Activated naive CD4-positive, alpha-beta T cell treated with anti-CD3 and anti-CD28 coated beads for 36 hours (primary cell): ENCODE measurements around the gene SUPT3H. TPM values are rescaled to one million over a fixed set of nuclear protein-coding genes. Genes with fewer than 3 reads are reported as not detected.

ENCODE experiments used
- CTCF ChIA-PET: fragments of 350-600 bp; sonication (Branson Sonifier 250); formaldehyde crosslinking; loops from one replicate; lab custom pipeline; 2021; ENCODE audit warnings: antibody characterized with exemption; lab: Charles Lee
- DNase-seq: peaks from one replicate; pipeline ENCODE4 v3.0.0-alpha.2; 2020
- H3K27ac Mint-ChIP-seq: one replicate; pipeline ENCODE4 v1.8.0; 2021; ENCODE audit warnings: mild to moderate bottlenecking, mixed read lengths
- H3K27me3 Mint-ChIP-seq: one replicate; pipeline ENCODE4 v1.8.0; 2021; ENCODE audit warnings: low read depth, mixed read lengths
- H3K36me3 Mint-ChIP-seq: one replicate; pipeline ENCODE4 v1.8.0; 2021; ENCODE audit warnings: low read depth, mixed read lengths
- H3K4me1 Mint-ChIP-seq: one replicate; pipeline ENCODE4 v1.8.0; 2021; ENCODE audit warnings: low read depth, mixed read lengths
- H3K4me3 Mint-ChIP-seq: one replicate; pipeline ENCODE4 v1.8.0; 2021; ENCODE audit warnings: mild to moderate bottlenecking, moderate library complexity, mixed read lengths
- H3K9me3 Mint-ChIP-seq: one replicate; pipeline ENCODE4 v1.8.0; 2021; ENCODE audit warnings: mixed read lengths
- intact Hi-C: fragments of 100-400 bp; cut with micrococcal nuclease; formaldehyde crosslinking; loops from one replicate; pipeline ENCODE4 v1.15.1; 2023
- total RNA-seq, 2 experiments: library from RNA; stranded (reverse); gene quantifications; one replicate each; pipeline ENCODE4 v1.2.3, GENCODE V29; 2021

The SUPT3H gene
- total RNA-seq, 2 experiments from 2014 or later, result 15.7 to 17.9 TPM

DNA sequence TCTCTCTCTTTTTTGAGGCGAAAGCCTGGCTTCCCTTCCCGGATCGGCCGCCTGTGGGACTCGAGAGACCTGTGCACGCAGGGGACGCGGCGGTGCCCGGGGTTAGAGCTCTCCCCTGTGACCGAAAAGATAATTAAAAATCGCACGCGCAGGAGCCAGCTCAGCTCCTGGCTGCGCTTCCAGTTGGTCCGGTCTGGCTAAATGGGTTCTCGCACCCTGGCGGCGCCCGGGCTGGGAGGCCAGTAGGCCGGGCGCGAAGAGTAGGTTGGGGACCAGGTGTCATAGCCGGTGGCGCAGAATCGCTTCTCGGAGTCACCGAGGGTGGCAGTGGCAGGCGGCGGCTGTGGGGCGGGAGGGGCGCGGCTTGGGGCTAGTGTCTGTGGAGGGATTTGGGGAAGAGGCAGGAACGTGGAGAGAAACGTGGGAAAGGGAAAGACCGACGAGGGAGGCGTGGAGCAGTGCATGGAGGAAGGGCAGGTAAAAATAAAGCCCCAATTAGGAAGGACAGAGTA lies 41.9 kb upstream of the SUPT3H start:
- Mint-ChIP-seq H3K27ac (no peak overlapping the region), H3K9me3 (no peaks in the 10 kb centered on the region), H3K36me3 (no peaks in the 10 kb centered on the region), H3K4me3 (peak overlapping the region; percentile 73), H3K27me3 (peaks cover 9% of the 10 kb centered on the region), H3K4me1 (peaks cover 39% of the 10 kb centered on the region)
- DNase-seq, result peak; percentile 81
- CTCF ChIA-PET, result interaction anchor here (0.6 to 3.5 kb wide), 11 partner anchors 12 to 824 kb away, joined by 3 to 19 read pairs (median 3); no protein-coding TSS in a partner anchor
- intact Hi-C loops, result loop anchor here (1.0 to 10.0 kb wide), 15 partner anchors 42 to 944 kb away; partner anchors contain the start of gene SUPT3H

DNA sequence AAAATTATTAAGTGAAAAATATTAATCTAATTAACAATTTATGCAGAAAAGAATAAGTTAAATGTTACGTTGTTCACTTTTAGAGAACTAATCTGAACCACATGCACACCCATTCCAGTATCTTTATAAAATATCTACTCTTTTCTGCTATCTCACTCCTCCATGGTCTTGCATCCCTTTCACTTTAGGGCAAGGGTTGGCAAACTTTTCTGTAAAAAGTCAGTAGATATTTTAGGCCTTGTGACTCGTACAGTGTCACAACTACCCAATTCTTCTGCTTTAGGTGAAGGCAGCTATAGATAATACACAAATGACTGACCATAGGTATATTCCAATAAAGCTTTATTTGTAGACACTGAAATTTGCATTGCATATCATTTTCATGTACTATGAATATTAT lies 39.7 kb upstream of the SUPT3H start:
- no peak overlapping the region for H3K27ac Mint-ChIP-seq
- DNase-seq, result no peak
- H3K27me3 Mint-ChIP-seq, result peaks cover 4% of the 10 kb centered on the region
- H3K36me3 Mint-ChIP-seq, result no peaks in the 10 kb centered on the region
- peaks cover 31% of the 10 kb centered on the region for H3K4me1 Mint-ChIP-seq
- intact Hi-C loops, result loop anchor here (5.0 to 10.0 kb wide), 2 partner anchors 373 to 560 kb away; no protein-coding TSS in a partner anchor
- no peaks in the 10 kb centered on the region for H3K9me3 Mint-ChIP-seq
- CTCF ChIA-PET, result interaction anchor here (1.1 to 2.0 kb wide), 3 partner anchors 38 to 762 kb away, joined by 3 to 5 read pairs (median 5); partner anchors contain the start of gene SUPT3H
- H3K4me3 Mint-ChIP-seq, result no peak overlapping the region

DNA sequence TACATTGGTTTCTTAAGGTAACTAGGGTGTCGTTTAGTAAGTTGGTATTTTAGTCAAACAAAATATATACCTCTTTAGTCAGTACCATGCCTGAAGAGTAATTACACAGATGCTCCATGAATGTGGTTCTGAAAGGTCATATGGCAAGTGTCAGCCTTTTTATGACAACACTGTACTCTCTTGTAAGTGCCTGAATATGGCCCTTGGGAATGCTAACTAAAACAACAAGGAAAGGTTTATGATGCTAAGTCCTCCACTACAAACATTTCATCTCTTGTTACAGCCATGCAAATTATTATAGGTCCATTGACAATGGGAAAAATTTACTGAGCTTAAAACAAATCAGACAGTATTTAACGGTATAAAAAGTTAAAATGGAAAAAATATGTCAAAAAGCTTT lies 39.0 kb upstream of the SUPT3H start:
- intact Hi-C loops, result loop anchor here (5.0 to 10.0 kb wide), 2 partner anchors 372 to 559 kb away; no protein-coding TSS in a partner anchor
- H3K27me3 Mint-ChIP-seq, result peaks cover 4% of the 10 kb centered on the region
- H3K36me3 Mint-ChIP-seq, result no peaks in the 10 kb centered on the region
- no peak for DNase-seq
- CTCF ChIA-PET, result interaction anchor here (0.6 to 2.0 kb wide), 5 partner anchors 39 to 761 kb away, joined by 3 to 5 read pairs (median 5); partner anchors contain the start of gene SUPT3H
- no peaks in the 10 kb centered on the region for H3K9me3 Mint-ChIP-seq
- H3K4me1 Mint-ChIP-seq, result peaks cover 31% of the 10 kb centered on the region
- no peak overlapping the region for H3K4me3 Mint-ChIP-seq
- no peak overlapping the region for H3K27ac Mint-ChIP-seq

DNA sequence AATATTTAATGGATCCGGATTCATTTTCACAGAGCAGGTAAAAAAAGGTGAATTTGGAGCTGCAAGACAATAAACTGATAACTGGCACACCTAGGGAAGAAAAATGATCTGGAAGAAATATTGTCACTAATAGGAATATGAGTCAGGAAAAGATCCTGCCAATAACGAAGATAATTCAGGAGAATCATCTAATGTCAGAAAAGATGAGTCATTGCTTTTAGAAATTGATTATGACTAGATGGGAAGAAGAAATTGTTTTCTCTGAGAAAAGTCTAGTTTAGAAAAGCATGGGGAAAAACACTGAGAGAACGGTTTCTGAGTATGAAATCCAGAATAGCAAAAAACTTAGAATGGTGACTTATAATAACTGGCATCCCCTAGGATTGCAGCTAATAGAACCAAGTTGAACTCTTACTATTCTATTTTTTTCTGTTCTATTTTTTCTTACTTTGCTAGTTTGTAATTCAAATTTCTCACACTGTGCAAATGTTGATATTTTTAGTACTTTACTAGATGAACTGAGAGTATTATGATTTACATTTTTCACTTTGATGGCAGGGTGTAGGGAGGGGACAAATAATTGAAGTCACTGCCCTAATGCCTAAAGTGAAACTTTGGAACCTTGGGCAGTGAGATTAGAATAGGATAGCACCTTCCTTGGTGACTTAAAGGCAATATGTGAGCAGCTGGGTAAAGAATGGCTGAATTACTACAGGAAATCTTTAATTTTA lies 38.2 kb upstream of the SUPT3H start:
- no peaks in the 10 kb centered on the region for H3K36me3 Mint-ChIP-seq
- no peak overlapping the region for H3K27ac Mint-ChIP-seq
- peaks cover 4% of the 10 kb centered on the region for H3K27me3 Mint-ChIP-seq
- peaks cover 28% of the 10 kb centered on the region for H3K4me1 Mint-ChIP-seq
- no peak for DNase-seq
- CTCF ChIA-PET, result interaction anchor here (0.8 kb wide), 1 partner anchor 318 kb away, joined by 5 read pairs; no protein-coding TSS in a partner anchor
- H3K9me3 Mint-ChIP-seq, result no peaks in the 10 kb centered on the region
- intact Hi-C loops, result loop anchor here (5.0 to 10.0 kb wide), 2 partner anchors 371 to 559 kb away; no protein-coding TSS in a partner anchor
- no peak overlapping the region for H3K4me3 Mint-ChIP-seq

DNA sequence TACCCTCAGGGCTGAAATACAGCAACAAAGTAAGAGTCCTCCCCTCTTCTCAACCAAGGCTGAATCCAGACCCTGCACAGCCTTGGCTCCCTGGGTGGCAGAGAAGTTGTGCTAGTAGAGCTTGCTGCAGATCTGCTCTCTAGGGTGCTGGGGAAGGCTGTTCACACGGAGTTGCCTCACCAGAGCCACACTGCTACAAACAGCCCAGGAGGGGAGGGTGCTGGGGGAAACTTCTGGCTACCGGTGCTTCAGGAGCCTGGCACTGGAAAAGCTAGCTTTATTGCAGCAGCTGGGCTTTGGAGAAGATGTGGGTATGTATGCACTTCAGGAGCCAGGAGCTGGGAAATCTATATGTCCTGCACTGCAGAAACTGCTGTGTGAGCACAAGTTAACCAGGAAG lies 37.6 kb upstream of the SUPT3H start:
- Mint-ChIP-seq H3K4me1 (peaks cover 22% of the 10 kb centered on the region), H3K4me3 (no peak overlapping the region), H3K27ac (no peak overlapping the region), H3K27me3 (peaks cover 4% of the 10 kb centered on the region), H3K9me3 (no peaks in the 10 kb centered on the region), H3K36me3 (no peaks in the 10 kb centered on the region)
- CTCF ChIA-PET, result no interaction called here
- intact Hi-C loops, result loop anchor here (5.0 to 10.0 kb wide), 2 partner anchors 371 to 558 kb away; no protein-coding TSS in a partner anchor
- DNase-seq, result peak; percentile 8

DNA sequence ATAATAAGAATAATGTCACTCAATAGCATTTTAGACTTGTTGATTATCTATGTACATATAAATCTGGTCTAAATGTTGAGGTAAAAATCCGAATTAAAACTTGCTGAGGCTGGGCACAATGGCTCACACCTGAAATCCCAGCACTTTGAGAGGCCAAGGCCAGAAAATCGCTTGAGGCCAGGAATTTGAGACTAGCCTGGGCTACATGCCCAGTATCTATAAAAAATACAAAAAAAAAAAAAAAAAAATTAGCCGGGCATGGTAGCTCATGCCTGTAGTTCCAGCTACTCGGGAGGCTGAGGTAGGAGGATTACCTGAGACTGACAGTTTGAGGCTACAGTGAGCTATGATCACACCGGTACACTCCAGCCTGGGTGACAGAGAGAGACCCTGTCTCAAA lies 34.2 kb upstream of the SUPT3H start:
- Mint-ChIP-seq H3K9me3 (no peaks in the 10 kb centered on the region), H3K27me3 (no peaks in the 10 kb centered on the region), H3K4me3 (no peak overlapping the region), H3K4me1 (peaks cover 18% of the 10 kb centered on the region), H3K27ac (no peak overlapping the region), H3K36me3 (no peaks in the 10 kb centered on the region)
- no peak for DNase-seq
- CTCF ChIA-PET, result interaction anchor here (1.0 kb wide), 1 partner anchor 25 kb away, joined by 3 read pairs; no protein-coding TSS in a partner anchor
- intact Hi-C loops, result loop anchor here (10.0 kb wide), 1 partner anchor 367 kb away; no protein-coding TSS in a partner anchor

DNA sequence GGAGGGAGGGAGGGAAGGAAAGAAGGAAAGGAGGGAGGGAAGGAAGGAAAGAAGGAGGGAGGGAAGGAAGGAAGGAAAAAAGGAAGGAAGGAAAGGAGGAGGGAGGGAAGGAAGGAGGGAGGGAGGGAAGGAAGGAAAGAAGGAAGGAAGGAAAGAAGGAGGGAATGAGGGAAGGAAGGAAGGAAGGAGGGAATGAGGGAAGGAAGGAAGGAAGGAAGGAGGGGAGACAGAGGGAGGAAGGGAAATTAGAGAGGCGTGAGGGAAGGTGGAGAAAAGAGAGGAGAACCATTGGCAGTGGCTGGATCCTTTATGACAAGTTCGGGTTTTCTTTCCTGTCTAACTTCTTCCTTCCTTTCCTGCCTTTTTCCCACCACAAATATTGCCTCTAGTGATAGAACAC lies 22.3 kb upstream of the SUPT3H start:
- Mint-ChIP-seq H3K27me3 (no peaks in the 10 kb centered on the region), H3K9me3 (no peaks in the 10 kb centered on the region)
- intact Hi-C loops, result no loop called here

DNA sequence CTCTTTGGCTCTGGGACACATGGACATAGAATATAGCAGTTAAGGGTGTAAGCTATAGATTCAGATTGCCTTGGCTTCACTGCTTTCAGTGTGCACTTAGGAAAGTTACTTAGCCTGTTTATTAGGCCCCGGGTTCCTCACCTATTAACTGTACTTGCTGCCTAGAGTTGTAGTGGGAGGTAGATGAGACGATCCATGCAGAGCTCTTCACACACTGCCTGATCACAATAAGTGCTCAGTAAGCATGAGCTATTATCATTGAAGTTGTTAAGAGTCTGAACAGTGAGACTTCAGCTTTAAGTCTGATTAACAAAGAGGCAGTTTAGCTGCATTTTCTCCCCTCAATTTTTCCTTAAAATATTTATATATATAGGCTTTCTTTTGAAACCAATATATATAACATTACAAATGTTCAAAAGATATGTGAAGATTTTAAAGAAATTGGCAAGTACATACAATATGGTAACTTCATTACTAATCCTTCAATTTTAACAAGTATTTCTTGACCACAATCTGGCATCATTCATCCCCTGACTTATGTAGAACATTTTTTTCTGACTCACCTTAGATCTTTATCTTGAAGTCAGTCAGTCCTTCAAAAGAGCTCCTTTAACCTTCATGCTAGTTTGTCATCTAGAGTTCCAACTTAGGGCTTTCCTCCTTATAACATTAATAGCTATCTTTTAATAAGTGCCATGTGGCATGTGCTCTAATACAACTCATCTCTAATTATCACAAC lies 20.5 kb upstream of the SUPT3H start:
- Mint-ChIP-seq H3K9me3 (peaks cover 2% of the 10 kb centered on the region), H3K36me3 (peaks cover 3% of the 10 kb centered on the region), H3K4me1 (peaks cover 6% of the 10 kb centered on the region), H3K27ac (no peak overlapping the region), H3K27me3 (no peaks in the 10 kb centered on the region), H3K4me3 (no peak overlapping the region)
- no peak for DNase-seq
- CTCF ChIA-PET, result interaction anchor here (0.6 to 0.9 kb wide), 2 partner anchors 28 to 304 kb away, joined by 3 read pairs; no protein-coding TSS in a partner anchor
- intact Hi-C loops, result no loop called here

More for the DNA sequence above, 22.3 kb upstream of the SUPT3H start:
- Mint-ChIP-seq H3K4me3 (no peak overlapping the region), H3K36me3 (no peaks in the 10 kb centered on the region), H3K4me1 (peaks cover 4% of the 10 kb centered on the region), H3K27ac (no peak overlapping the region)
- CTCF ChIA-PET, result no interaction called here
- no peak for DNase-seq

DNA sequence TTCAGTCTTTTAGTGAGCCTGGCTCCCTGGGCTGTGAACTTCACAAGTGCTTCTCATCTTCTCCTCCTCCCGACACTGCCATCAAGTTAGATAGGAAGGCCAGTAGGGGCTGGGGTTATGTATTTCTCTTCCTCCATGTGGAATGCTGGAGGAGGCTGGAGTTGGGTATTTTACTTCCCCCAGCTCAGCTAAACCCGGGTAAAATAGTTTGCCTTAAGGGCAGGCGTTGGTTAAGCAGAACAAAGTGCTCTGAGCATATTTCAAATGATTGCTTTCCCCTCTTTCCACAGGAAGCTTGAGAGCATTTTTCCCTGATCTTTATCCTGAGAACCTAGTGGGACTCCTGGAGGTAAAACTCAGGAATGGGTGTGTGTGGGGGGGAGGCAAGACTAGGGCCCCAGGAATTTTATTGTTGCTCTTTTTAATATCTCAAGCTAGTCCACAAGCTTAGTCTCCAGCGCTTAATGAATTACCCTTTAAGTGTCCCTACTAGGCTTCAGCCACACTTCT lies 16.9 kb upstream of the SUPT3H start:
- Mint-ChIP-seq H3K36me3 (peaks cover 3% of the 10 kb centered on the region), H3K9me3 (peaks cover 13% of the 10 kb centered on the region), H3K4me3 (no peak overlapping the region), H3K4me1 (peaks cover 14% of the 10 kb centered on the region), H3K27me3 (no peaks in the 10 kb centered on the region), H3K27ac (no peak overlapping the region)
- intact Hi-C loops, result no loop called here
- no peak for DNase-seq
- CTCF ChIA-PET, result no interaction called here

DNA sequence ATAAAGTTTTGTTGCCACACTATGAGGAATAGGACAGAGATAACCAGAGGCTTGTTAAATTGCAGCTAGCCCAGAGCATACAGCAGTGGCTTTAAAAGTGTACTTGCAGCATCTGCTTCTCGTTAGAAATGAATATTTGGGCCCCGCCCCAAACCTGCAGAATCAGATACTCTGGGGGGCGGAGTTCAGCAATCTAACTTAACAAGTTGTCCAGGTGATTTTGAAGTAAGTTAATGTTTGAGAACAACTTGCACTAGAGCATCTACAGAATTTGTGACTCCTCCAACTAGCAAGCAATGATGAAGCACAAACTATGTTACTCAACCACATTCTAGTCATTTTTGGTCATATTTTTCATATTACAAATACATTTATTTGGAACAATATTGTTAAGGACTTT lies 10.6 kb upstream of the SUPT3H start:
- Mint-ChIP-seq H3K27me3 (no peaks in the 10 kb centered on the region), H3K27ac (no peak overlapping the region), H3K9me3 (peaks cover 10% of the 10 kb centered on the region), H3K36me3 (no peaks in the 10 kb centered on the region), H3K4me1 (peaks cover 8% of the 10 kb centered on the region), H3K4me3 (no peak overlapping the region)
- CTCF ChIA-PET, result no interaction called here
- no peak for DNase-seq
- intact Hi-C loops, result no loop called here

DNA sequence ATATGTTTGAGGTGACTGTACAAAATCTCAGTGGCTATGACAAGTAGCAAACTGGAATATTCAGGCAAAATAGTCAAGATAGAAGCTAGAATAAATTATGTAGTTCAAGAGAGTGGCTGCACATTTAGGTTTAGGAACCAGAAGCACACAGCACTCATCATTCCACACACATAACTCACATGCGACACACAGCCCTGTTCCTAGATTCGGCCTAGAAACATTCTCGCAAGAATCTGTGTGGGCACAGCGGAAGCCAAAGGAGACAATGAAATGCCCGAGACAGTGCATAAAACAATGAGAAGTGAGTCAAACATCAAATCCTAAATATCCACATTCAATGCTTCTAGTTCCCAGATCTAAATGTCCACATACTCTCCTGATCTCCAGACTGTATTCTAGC lies 9.5 kb upstream of the SUPT3H start:
- no peak overlapping the region for H3K27ac Mint-ChIP-seq
- no peaks in the 10 kb centered on the region for H3K27me3 Mint-ChIP-seq
- no peak overlapping the region for H3K4me3 Mint-ChIP-seq
- peaks cover 4% of the 10 kb centered on the region for H3K9me3 Mint-ChIP-seq
- CTCF ChIA-PET, result interaction anchor here (0.6 kb wide), 1 partner anchor 24 kb away, joined by 3 read pairs; no protein-coding TSS in a partner anchor
- DNase-seq, result no peak
- peaks cover 8% of the 10 kb centered on the region for H3K4me1 Mint-ChIP-seq
- intact Hi-C loops, result no loop called here
- no peaks in the 10 kb centered on the region for H3K36me3 Mint-ChIP-seq

DNA sequence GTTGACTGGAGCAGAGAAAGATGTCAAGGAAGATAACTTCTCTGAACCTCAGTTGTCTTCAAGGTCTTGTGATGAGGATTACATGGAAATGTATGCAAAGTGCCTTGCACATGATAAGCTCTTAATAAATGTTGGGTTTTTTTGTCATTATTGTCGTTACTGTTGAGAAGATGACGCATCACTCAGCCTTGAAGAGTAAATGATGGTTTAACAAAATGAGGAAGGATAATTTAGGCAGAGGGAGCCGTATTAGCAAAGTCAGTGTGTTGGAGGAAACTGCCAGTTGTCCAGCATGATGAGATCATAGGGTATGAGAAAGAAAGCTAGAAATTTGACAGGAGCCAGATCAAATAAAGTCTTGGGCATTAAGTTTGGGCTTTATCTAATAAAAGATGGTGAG lies 8.8 kb upstream of the SUPT3H start:
- H3K27me3 Mint-ChIP-seq, result no peaks in the 10 kb centered on the region
- no peak overlapping the region for H3K27ac Mint-ChIP-seq
- H3K9me3 Mint-ChIP-seq, result peaks cover 3% of the 10 kb centered on the region
- H3K4me3 Mint-ChIP-seq, result no peak overlapping the region
- intact Hi-C loops, result no loop called here
- peaks cover 8% of the 10 kb centered on the region for H3K4me1 Mint-ChIP-seq
- CTCF ChIA-PET, result no interaction called here
- no peaks in the 10 kb centered on the region for H3K36me3 Mint-ChIP-seq
- DNase-seq, result no peak
